GM12892 (cell line): Measurements from ENCODE around the gene POU2AF1.

Source experiments
- POLR2A ChIP-seq: IDR thresholded peaks from 2 replicates; pipeline ENCODE4 v1.6.1; 2011; ENCODE audit warnings: low read depth, low read length, control low read depth
- POLR2AphosphoS5 ChIP-seq: IDR thresholded peaks from 2 replicates; pipeline ENCODE4 v1.6.1; 2011; ENCODE audit warnings: low read depth, low read length, control low read depth
- TAF1 ChIP-seq: IDR thresholded peaks from 2 replicates; pipeline ENCODE4 v1.6.1; 2011; ENCODE audit warnings: low read depth, mild to moderate bottlenecking, control low read depth, low read length, borderline replicate concordance

DNA sequence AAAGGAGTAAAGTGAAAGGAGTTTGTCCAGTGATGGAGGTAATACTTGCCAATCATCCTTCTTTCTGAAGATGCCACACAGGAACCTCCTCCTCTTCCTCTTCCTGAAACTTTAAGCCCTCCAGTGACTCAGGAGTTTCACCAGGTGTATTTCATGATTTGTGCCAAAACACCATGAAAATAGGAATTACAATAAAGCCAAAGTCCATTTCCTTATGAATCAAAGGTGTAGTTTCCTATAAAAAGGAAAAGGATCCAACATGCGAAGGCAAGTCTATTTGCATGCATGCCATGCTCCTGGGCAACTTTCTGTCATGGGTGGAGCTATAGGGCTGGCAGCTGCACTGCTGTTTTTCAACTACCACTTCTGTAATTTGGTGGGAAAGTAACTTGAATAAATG is 9.8 kb upstream of the POU2AF1 start:
- no peak for TF ChIP-seq POLR2A
- no peak for TF ChIP-seq POLR2AphosphoS5
- TF ChIP-seq TAF1: no peak
